Endothelial cell of umbilical vein (primary cell): ENCODE measurements around the gene C16orf86.

Experiments
- CTCF ChIP-seq, 2 donors: IDR thresholded peaks; 1 replicate in 1 of 2; 2 replicates in 1 of 2; pipeline ENCODE4 v1.5.1; 2011; ENCODE audit warnings: low read length in 2 of 2, mild to moderate bottlenecking in 2 of 2, moderate library complexity in 2 of 2, control low read depth in 1 of 2, inconsistent platforms in 1 of 2, low read depth in 1 of 2; ENCODE audit not compliant: insufficient read depth in 1 of 2; ENCODE audit errors: extremely low read depth in 1 of 2
- POLR2A ChIP-seq: IDR thresholded peaks from 2 replicates; pipeline ENCODE4 v1.6.1; 2012; ENCODE audit warnings: low read depth, mild to moderate bottlenecking, control low read depth, low read length
- POLR2AphosphoS5 ChIP-seq: IDR thresholded peaks from 2 replicates; pipeline ENCODE4 v1.6.1; 2012; ENCODE audit warnings: low read depth, mild to moderate bottlenecking, control low read depth, low read length, moderate library complexity; ENCODE audit not compliant: insufficient read depth
- TF ChIP-seq, protein P1 (sequence below): IDR thresholded peaks from 2 replicates; pipeline ENCODE4 v1.6.1; 2011; ENCODE audit not compliant: insufficient read depth, insufficient read length

DNA sequence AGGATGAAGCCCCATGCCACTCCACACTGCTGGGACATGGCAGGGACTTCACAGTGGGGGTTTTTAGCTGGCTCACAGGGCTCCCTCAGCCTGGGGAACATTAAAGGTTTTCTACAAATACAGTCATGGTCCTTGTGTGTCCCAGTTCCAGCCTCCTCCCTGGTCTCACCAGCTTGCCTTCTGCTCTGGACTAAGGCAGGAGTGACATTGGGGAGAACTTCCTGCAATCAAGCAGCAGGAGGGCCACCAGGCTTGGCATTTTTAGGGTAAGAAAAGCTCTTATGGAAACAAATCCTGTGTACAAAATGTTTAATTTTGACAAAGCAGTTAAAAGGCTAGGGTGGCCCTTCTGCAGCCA, 4.0 kb upstream of the C16orf86 start:
- TF ChIP-seq CTCF (IDR thresholded peaks at IDR 0.05; ENCODE audit: extremely low read depth in 1 of 2, insufficient read depth in 1 of 2, low read depth in 1 of 2, low read length in 2 of 2) (no peak), POLR2A (no peak), POLR2AphosphoS5 (no peak)
- TF ChIP-seq, protein P1, sequence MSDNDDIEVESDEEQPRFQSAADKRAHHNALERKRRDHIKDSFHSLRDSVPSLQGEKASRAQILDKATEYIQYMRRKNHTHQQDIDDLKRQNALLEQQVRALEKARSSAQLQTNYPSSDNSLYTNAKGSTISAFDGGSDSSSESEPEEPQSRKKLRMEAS: no peak
